ENCODE results near the gene LOC101059915.
"Not testable (repeated sequence)": the region's sequence is repeated elsewhere in the genome, so short reads cannot be mapped to it uniquely, and the experiment has no call there.

The LOC101059915 gene

DNA sequence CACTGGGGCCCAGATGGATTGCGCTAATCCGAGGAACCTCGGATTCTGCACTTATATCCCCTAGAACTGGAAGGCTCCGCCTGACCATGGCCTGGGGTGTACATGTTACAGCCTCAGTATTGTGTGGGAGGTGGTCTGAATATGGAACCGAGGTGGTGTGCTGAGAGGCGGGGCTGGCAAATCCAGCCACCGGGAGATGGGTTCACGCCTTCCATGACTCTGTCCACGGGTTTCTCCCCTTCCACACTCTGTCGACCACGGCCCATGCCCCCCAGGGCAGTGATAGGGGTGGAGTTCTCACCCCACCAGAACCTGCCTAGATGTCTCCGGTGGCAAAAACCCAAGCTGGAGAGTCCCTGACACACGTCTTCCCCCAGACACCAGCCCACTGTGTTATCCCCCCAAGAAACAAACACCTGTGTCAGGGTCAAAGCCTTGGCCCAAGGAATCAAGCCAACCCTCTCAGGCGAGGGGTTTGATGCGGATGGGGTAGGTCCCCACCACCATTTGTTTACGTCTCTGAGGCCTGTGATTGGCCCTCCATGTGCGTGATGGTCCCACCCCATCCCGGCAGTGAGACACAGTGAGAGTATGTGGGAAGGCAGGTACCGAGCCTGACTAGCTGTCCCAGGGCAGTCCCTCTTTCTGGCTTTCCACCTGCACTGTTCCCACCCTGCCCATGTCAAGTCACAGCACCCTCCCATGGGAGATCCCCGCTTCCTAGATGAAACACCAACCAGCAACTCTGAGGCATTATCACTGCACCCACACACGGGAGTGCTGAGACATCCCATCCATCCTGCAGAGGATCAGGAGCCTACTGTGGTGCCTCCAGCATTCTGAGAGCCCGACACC, 6.6 kb upstream of the LOC101059915 start:
- H3K36me3 ChIP-seq (ENCODE audit: insufficient read depth, low read length) = no peaks in the 10 kb centered on the region
- no peak overlapping the region for H2AFZ ChIP-seq (ENCODE audit: low read length)
- H3K4me1 ChIP-seq (ENCODE audit: insufficient read depth, low read length, poor library complexity, severe bottlenecking) = no peaks in the 10 kb centered on the region
- no peaks in the 10 kb centered on the region for H3K9me3 ChIP-seq (ENCODE audit: low read length)
- H3K4me3 ChIP-seq (ENCODE audit: low read depth, low read length, poor library complexity, severe bottlenecking) = no peak overlapping the region
- no peaks in the 10 kb centered on the region for H3K9me2 ChIP-seq (ENCODE audit: insufficient read depth, low read length)
- no TSS peak for BruUV-seq (replicated peaks)
- H4K20me1 ChIP-seq (ENCODE audit: insufficient read depth, low read length) = no peaks in the 10 kb centered on the region
- ChIA-PET CTCF (ENCODE audit: unreplicated experiment) (no interaction called here), POLR2A (no interaction called here)
- intact Hi-C loops (cut with micrococcal nuclease; ENCODE audit: unreplicated experiment) = no loop called here
- H3K27ac ChIP-seq (ENCODE audit: low read depth, low read length, poor library complexity, severe bottlenecking) = no peak overlapping the region
- no peak overlapping the region for H3K4me2 ChIP-seq (ENCODE audit: low read length)
- TF ChIP-seq EZH2phosphoT487 (IDR thresholded peaks at IDR 0.05; ENCODE audit: borderline replicate concordance, low read depth, low read length) = no peak
- TF ChIP-seq, protein P1, sequence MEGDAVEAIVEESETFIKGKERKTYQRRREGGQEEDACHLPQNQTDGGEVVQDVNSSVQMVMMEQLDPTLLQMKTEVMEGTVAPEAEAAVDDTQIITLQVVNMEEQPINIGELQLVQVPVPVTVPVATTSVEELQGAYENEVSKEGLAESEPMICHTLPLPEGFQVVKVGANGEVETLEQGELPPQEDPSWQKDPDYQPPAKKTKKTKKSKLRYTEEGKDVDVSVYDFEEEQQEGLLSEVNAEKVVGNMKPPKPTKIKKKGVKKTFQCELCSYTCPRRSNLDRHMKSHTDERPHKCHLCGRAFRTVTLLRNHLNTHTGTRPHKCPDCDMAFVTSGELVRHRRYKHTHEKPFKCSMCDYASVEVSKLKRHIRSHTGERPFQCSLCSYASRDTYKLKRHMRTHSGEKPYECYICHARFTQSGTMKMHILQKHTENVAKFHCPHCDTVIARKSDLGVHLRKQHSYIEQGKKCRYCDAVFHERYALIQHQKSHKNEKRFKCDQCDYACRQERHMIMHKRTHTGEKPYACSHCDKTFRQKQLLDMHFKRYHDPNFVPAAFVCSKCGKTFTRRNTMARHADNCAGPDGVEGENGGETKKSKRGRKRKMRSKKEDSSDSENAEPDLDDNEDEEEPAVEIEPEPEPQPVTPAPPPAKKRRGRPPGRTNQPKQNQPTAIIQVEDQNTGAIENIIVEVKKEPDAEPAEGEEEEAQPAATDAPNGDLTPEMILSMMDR (conservative IDR thresholded peaks at IDR 0.05; ENCODE audit: low read length) = no peak
- H3K79me2 ChIP-seq (ENCODE audit: insufficient read depth, low read depth, low read length) = no peaks in the 10 kb centered on the region
- no peak for DNase-seq (ENCODE audit: low spot score)

DNA sequence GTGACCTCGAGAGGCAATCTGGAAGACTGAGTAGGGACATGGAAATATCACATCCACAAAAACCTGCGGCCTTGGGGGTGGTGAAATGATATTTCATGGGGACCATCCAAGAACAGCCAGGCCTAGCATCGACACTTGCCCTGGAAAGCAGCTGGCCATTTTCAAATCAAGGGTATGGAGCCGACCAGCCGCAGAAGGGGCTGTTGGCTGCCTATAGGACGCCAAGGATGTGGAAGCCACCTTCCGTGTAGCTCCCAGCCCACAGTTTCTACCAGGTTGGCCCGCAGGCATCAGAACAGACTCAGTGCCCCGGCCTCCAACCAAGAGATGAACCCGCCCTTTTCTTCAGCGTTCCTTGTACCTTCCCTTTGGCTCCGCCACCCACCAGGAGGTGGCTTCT, 5.4 kb upstream of the LOC101059915 start:
- intact Hi-C loops (cut with micrococcal nuclease; ENCODE audit: unreplicated experiment) = no loop called here

GRCh38 chrX:71662654-71663053, 4.7 kb upstream of the LOC101059915 start:
- H3K36me3 ChIP-seq (ENCODE audit: insufficient read depth, low read length); H3K9me3 ChIP-seq (ENCODE audit: low read length); H3K4me1 ChIP-seq (ENCODE audit: insufficient read depth, low read length, poor library complexity, severe bottlenecking); H3K4me2 ChIP-seq (ENCODE audit: low read length); H2AFZ ChIP-seq (ENCODE audit: low read length); CTCF ChIA-PET (ENCODE audit: unreplicated experiment); POLR2A ChIA-PET; H3K9me2 ChIP-seq (ENCODE audit: insufficient read depth, low read length); intact Hi-C loops (cut with micrococcal nuclease; ENCODE audit: unreplicated experiment); H3K4me3 ChIP-seq (ENCODE audit: low read depth, low read length, poor library complexity, severe bottlenecking); BruUV-seq (replicated peaks); H3K79me2 ChIP-seq (ENCODE audit: insufficient read depth, low read depth, low read length); H3K27ac ChIP-seq (ENCODE audit: low read depth, low read length, poor library complexity, severe bottlenecking); DNase-seq (ENCODE audit: low spot score); H4K20me1 ChIP-seq (ENCODE audit: insufficient read depth, low read length): not testable (repeated sequence)

More for the DNA sequence above, 5.4 kb upstream of the LOC101059915 start:
- no peak for DNase-seq (ENCODE audit: low spot score)
- H4K20me1 ChIP-seq (ENCODE audit: insufficient read depth, low read length) = no peaks in the 10 kb centered on the region
- no peaks in the 10 kb centered on the region for H3K9me3 ChIP-seq (ENCODE audit: low read length)
- no peak overlapping the region for H3K27ac ChIP-seq (ENCODE audit: low read depth, low read length, poor library complexity, severe bottlenecking)
- POLR2A ChIA-PET = no interaction called here
- no peaks in the 10 kb centered on the region for H3K9me2 ChIP-seq (ENCODE audit: insufficient read depth, low read length)
- CTCF ChIA-PET (ENCODE audit: unreplicated experiment) = no interaction called here
- no peak overlapping the region for H3K4me2 ChIP-seq (ENCODE audit: low read length)
- no peak overlapping the region for H2AFZ ChIP-seq (ENCODE audit: low read length)
- no peaks in the 10 kb centered on the region for H3K4me1 ChIP-seq (ENCODE audit: insufficient read depth, low read length, poor library complexity, severe bottlenecking)
- BruUV-seq (replicated peaks) = no TSS peak
- no peaks in the 10 kb centered on the region for H3K79me2 ChIP-seq (ENCODE audit: insufficient read depth, low read depth, low read length)
- no peaks in the 10 kb centered on the region for H3K36me3 ChIP-seq (ENCODE audit: insufficient read depth, low read length)
- TF ChIP-seq EZH2phosphoT487 (IDR thresholded peaks at IDR 0.05; ENCODE audit: borderline replicate concordance, low read depth, low read length) = no peak
- TF ChIP-seq, protein P1 (conservative IDR thresholded peaks at IDR 0.05; ENCODE audit: low read length) = no peak
- H3K4me3 ChIP-seq (ENCODE audit: low read depth, low read length, poor library complexity, severe bottlenecking) = no peak overlapping the region

GRCh38 chrX:71663238-71663637, 4.1 kb upstream of the LOC101059915 start:
- DNase-seq (ENCODE audit: low spot score); H4K20me1 ChIP-seq (ENCODE audit: insufficient read depth, low read length); H3K9me2 ChIP-seq (ENCODE audit: insufficient read depth, low read length); intact Hi-C loops (cut with micrococcal nuclease; ENCODE audit: unreplicated experiment); H3K27ac ChIP-seq (ENCODE audit: low read depth, low read length, poor library complexity, severe bottlenecking); H3K9me3 ChIP-seq (ENCODE audit: low read length); H2AFZ ChIP-seq (ENCODE audit: low read length); CTCF ChIA-PET (ENCODE audit: unreplicated experiment); H3K4me3 ChIP-seq (ENCODE audit: low read depth, low read length, poor library complexity, severe bottlenecking); H3K36me3 ChIP-seq (ENCODE audit: insufficient read depth, low read length); H3K4me1 ChIP-seq (ENCODE audit: insufficient read depth, low read length, poor library complexity, severe bottlenecking); H3K79me2 ChIP-seq (ENCODE audit: insufficient read depth, low read depth, low read length); H3K4me2 ChIP-seq (ENCODE audit: low read length); POLR2A ChIA-PET; BruUV-seq (replicated peaks): not testable (repeated sequence)

All from OCI-LY7 (cell line).